Caco-2 (cell line): ENCODE measurements around the gene DHRSX. TPM values are rescaled to one million over a fixed set of nuclear protein-coding genes. Genes with fewer than 3 reads are reported as not detected.
A peak's percentile ranks its signal among the peaks of the same experiment; 100 is the strongest.

ENCODE experiments used
- BruUV-seq: library from RNA; stranded (reverse); fragments of 400-500 nt; replicated peaks from 2 replicates; lab custom pipeline; 2021; lab: Mats Ljungman, UMichigan
- CTCF ChIA-PET: fragments of 300-600 bp; sonication (Branson Sonifier 250); formaldehyde crosslinking; loops from one replicate; lab custom pipeline; 2022; ENCODE audit warnings: antibody characterized with exemption; lab: Charles Lee
- POLR2A ChIA-PET: fragments of 300-600 bp; sonication (Branson Sonifier 250); formaldehyde crosslinking; loops from one replicate; lab custom pipeline; 2022; ENCODE audit warnings: antibody characterized with exemption; lab: Charles Lee
- DNase-seq, 2 experiments: peaks; one replicate each; pipeline versions ENCODE4 v3.0.0 to v3.0.0-alpha.2; 2020 to 2022
- H3K27me3 ChIP-seq: replicated peaks from 2 replicates; pipeline ENCODE4 v1.6.0; 2011; ENCODE audit warnings: low read length; ENCODE audit not compliant: control insufficient read depth, insufficient read depth
- H3K36me3 ChIP-seq: 2 replicates; pipeline ENCODE4 v1.5.1; 2011; ENCODE audit warnings: low read length; ENCODE audit not compliant: control insufficient read depth, insufficient read depth
- H3K4me1 ChIP-seq: fragments of 250-450 bp; sonication (Bioruptor Pico); 2 replicates; pipeline ENCODE4 v1.5.1; 2020; ENCODE audit warnings: mild to moderate bottlenecking
- H3K4me3 ChIP-seq: 2 replicates; pipeline ENCODE4 v1.5.1; 2011; ENCODE audit warnings: low read depth, mild to moderate bottlenecking, control low read depth, low read length
- H3K9me3 ChIP-seq: fragments of 250-450 bp; sonication (Bioruptor Pico); 2 replicates; pipeline ENCODE4 v1.5.1; 2020; ENCODE audit warnings: mild to moderate bottlenecking, moderate library complexity
- H3K27ac Mint-ChIP-seq: one replicate; pipeline ENCODE4 v1.8.0; 2022; ENCODE audit warnings: mixed read lengths; ENCODE audit not compliant: unreplicated experiment
- H3K27me3 Mint-ChIP-seq: one replicate; pipeline ENCODE4 v1.8.0; 2022; ENCODE audit warnings: mixed read lengths; ENCODE audit not compliant: insufficient read depth, unreplicated experiment
- H3K36me3 Mint-ChIP-seq: one replicate; pipeline ENCODE4 v1.8.0; 2022; ENCODE audit warnings: mild to moderate bottlenecking, mixed read lengths; ENCODE audit not compliant: insufficient read depth, unreplicated experiment
- H3K4me1 Mint-ChIP-seq: one replicate; pipeline ENCODE4 v1.8.0; 2022; ENCODE audit warnings: low read depth, mixed read lengths; ENCODE audit not compliant: unreplicated experiment
- H3K4me3 Mint-ChIP-seq: one replicate; pipeline ENCODE4 v1.8.0; 2022; ENCODE audit warnings: mild to moderate bottlenecking, moderate library complexity, mixed read lengths; ENCODE audit not compliant: unreplicated experiment
- H3K9me3 Mint-ChIP-seq: one replicate; pipeline ENCODE4 v1.8.0; 2022; ENCODE audit warnings: mixed read lengths; ENCODE audit not compliant: unreplicated experiment
- CTCF ChIP-seq, 2 experiments: fragments of 200-600 bp in 1 of 2; IDR thresholded peaks; 1 replicate in 1 of 2; 2 replicates in 1 of 2; pipeline versions ENCODE4 v1.5.1 to v1.8.0; 2011 to 2022; ENCODE audit warnings: antibody characterized with exemption in 1 of 2, control low read depth in 1 of 2, inconsistent platforms in 1 of 2, low read depth in 1 of 2, low read length in 1 of 2, mild to moderate bottlenecking in 1 of 2, moderate library complexity in 1 of 2; ENCODE audit not compliant: insufficient read depth in 1 of 2, severe bottlenecking in 1 of 2, unreplicated experiment in 1 of 2
- intact Hi-C: fragments of 100-400 bp; cut with micrococcal nuclease; formaldehyde crosslinking; loops from one replicate; pipeline ENCODE4 v1.10.0; 2022; ENCODE audit not compliant: unreplicated experiment
- total RNA-seq: library from RNA; stranded (reverse); gene quantifications from 2 replicates; pipeline ENCODE4 v1.2.3, GENCODE V29; 2022

DHRSX gene
- total RNA-seq, 1 experiment from 2014 or later, result 64.1 TPM

- H3K36me3 Mint-ChIP-seq, result peaks cover 13% of the 10 kb centered on the region
- H3K9me3 ChIP-seq, result no peaks in the 10 kb centered on the region
- TF ChIP-seq CTCF (IDR thresholded peaks at IDR 0.05; ENCODE audit: insufficient read depth in 1 of 2, low read depth in 1 of 2, low read length in 1 of 2, severe bottlenecking in 1 of 2, unreplicated experiment in 1 of 2), result no peak
- H3K36me3 ChIP-seq, result no peaks in the 10 kb centered on the region; the same call in 1 of the 2 replicates
- H3K4me1 Mint-ChIP-seq, result no peaks in the 10 kb centered on the region
- no peaks in the 10 kb centered on the region for H3K27me3 Mint-ChIP-seq
- peaks cover 9% of the 10 kb centered on the region for H3K9me3 Mint-ChIP-seq
- H3K4me3 ChIP-seq, result no peak overlapping the region
- H3K27me3 ChIP-seq, result no peaks in the 10 kb centered on the region
- H3K27ac Mint-ChIP-seq, result peak overlapping the region; percentile 19
- intact Hi-C loops, result no loop called here
- no peak overlapping the region for H3K4me3 Mint-ChIP-seq
- BruUV-seq, result no TSS peak
- no peaks in the 10 kb centered on the region for H3K4me1 ChIP-seq
- ChIA-PET CTCF (no interaction called here), POLR2A (no interaction called here)
- DNase-seq, result no peak
These were observed 152.6 kb downstream of the DHRSX start for GRCh38 chrX:2348211-2348610.

- no peaks in the 10 kb centered on the region for H3K9me3 ChIP-seq
- peaks cover 16% of the 10 kb centered on the region for H3K9me3 Mint-ChIP-seq
- no peaks in the 10 kb centered on the region for H3K4me1 Mint-ChIP-seq
- no TSS peak for BruUV-seq
- no peak overlapping the region for H3K27ac Mint-ChIP-seq
- TF ChIP-seq CTCF (IDR thresholded peaks at IDR 0.05; ENCODE audit: insufficient read depth in 1 of 2, low read depth in 1 of 2, low read length in 1 of 2, severe bottlenecking in 1 of 2, unreplicated experiment in 1 of 2), result no peak
- no peak for DNase-seq
- intact Hi-C loops, result no loop called here
- no peak overlapping the region for H3K4me3 ChIP-seq
- H3K27me3 Mint-ChIP-seq, result no peaks in the 10 kb centered on the region
- no peaks in the 10 kb centered on the region; the same call in 1 of the 2 replicates for H3K36me3 ChIP-seq
- peaks cover 19% of the 10 kb centered on the region for H3K36me3 Mint-ChIP-seq
- H3K27me3 ChIP-seq, result no peaks in the 10 kb centered on the region
- H3K4me3 Mint-ChIP-seq, result no peak overlapping the region
- H3K4me1 ChIP-seq, result no peaks in the 10 kb centered on the region
- POLR2A ChIA-PET, result no interaction called here
- CTCF ChIA-PET, result no interaction called here
These were observed 154.6 kb downstream of the DHRSX start for GRCh38 chrX:2346158-2346557.

GRCh38 chrX:2345562-2345961, 155.2 kb downstream of the DHRSX start:
- intact Hi-C loops, result no loop called here

More at GRCh38 chrX:2345562-2345961, 155.2 kb downstream of the DHRSX start:
- Mint-ChIP-seq H3K4me3 (no peak overlapping the region), H3K27ac (no peak overlapping the region), H3K9me3 (peaks cover 16% of the 10 kb centered on the region), H3K4me1 (no peaks in the 10 kb centered on the region), H3K27me3 (no peaks in the 10 kb centered on the region), H3K36me3 (peaks cover 19% of the 10 kb centered on the region)
- H3K27me3 ChIP-seq, result no peaks in the 10 kb centered on the region
- BruUV-seq, result no TSS peak
- H3K36me3 ChIP-seq, result no peaks in the 10 kb centered on the region; the same call in 1 of the 2 replicates
- no peaks in the 10 kb centered on the region for H3K9me3 ChIP-seq
- ChIA-PET POLR2A (no interaction called here), CTCF (no interaction called here)
- H3K4me3 ChIP-seq, result no peak overlapping the region
- H3K4me1 ChIP-seq, result no peaks in the 10 kb centered on the region
- no peak for TF ChIP-seq CTCF (IDR thresholded peaks at IDR 0.05; ENCODE audit: insufficient read depth in 1 of 2, low read depth in 1 of 2, low read length in 1 of 2, severe bottlenecking in 1 of 2, unreplicated experiment in 1 of 2)
- peak in 1 of 2 experiments; percentile 4 for DNase-seq
